Gastrocnemius medialis (tissue), 4 donors: Measurements from ENCODE around the gene NFASC.

Experiments
- POLR2A ChIP-seq, 2 donors: fragments of 450-650 bp; IDR thresholded peaks; one replicate each; pipeline ENCODE4 v1.6.1; 2017; ENCODE audit warnings: antibody characterized with exemption in 2 of 2, mild to moderate bottlenecking in 2 of 2, moderate library complexity in 2 of 2
- TF ChIP-seq, protein P1 (sequence below), 5 experiments: fragments of 450-650 bp in 3 of 5; fragments of 200-600 bp in 2 of 5; sonication (generic) in 2 of 5; IDR thresholded peaks in 4 of 5; conservative IDR thresholded peaks in 1 of 5; 1 replicate in 4 of 5; 2 replicates in 1 of 5; pipeline ENCODE4 v1.5.1; 2016 to 2019; ENCODE audit warnings: antibody characterized with exemption in 5 of 5, mild to moderate bottlenecking in 3 of 5, moderate library complexity in 3 of 5

DNA sequence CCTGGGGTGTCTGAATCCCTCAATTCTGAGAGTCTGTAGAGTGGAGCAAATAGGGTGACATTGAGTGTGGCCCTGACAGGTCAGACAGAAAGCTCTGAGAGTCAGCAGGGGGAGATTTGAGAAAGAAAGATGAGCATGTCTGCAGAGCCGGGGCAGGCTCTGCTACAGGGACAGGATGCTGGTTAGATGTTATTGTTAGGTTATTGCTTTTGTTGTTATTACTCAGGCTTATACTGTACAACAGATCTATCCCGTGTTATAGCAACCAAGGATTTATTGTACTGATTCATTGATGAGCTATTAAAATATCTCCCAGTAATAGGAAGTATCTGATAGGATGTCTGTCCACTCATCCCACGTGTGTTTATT is 59.5 kb downstream of the NFASC start:
- TF ChIP-seq, protein P1, sequence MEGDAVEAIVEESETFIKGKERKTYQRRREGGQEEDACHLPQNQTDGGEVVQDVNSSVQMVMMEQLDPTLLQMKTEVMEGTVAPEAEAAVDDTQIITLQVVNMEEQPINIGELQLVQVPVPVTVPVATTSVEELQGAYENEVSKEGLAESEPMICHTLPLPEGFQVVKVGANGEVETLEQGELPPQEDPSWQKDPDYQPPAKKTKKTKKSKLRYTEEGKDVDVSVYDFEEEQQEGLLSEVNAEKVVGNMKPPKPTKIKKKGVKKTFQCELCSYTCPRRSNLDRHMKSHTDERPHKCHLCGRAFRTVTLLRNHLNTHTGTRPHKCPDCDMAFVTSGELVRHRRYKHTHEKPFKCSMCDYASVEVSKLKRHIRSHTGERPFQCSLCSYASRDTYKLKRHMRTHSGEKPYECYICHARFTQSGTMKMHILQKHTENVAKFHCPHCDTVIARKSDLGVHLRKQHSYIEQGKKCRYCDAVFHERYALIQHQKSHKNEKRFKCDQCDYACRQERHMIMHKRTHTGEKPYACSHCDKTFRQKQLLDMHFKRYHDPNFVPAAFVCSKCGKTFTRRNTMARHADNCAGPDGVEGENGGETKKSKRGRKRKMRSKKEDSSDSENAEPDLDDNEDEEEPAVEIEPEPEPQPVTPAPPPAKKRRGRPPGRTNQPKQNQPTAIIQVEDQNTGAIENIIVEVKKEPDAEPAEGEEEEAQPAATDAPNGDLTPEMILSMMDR (IDR thresholded peaks at IDR 0.05 in 4 of 5, conservative IDR thresholded peaks at IDR 0.05 in 1 of 5): no peak
- no peak for TF ChIP-seq POLR2A (IDR thresholded peaks at IDR 0.05)
